AG04450 (cell line): ENCODE results near the gene DCAF15. TPM values are rescaled to one million over a fixed set of nuclear protein-coding genes. Genes with fewer than 3 reads are reported as not detected.

Experiments used
- CTCF ChIA-PET: fragments of 300-600, 350-600 bp; formaldehyde crosslinking; extraction: SDS; loops from one replicate; lab custom pipeline; 2022; ENCODE audit warnings: antibody characterized with exemption, inconsistent platforms; lab: Charles Lee
- POLR2A ChIA-PET: fragments of 350-600 bp; formaldehyde crosslinking; extraction: SDS; loops from one replicate; lab custom pipeline; 2021; ENCODE audit warnings: antibody characterized with exemption, inconsistent platforms; lab: Yijun Ruan, JAX
- DNase-seq: peaks from one replicate; pipeline ENCODE4 v3.0.0-alpha.2; 2011; ENCODE audit warnings: low read depth, low spot score
- H3K27ac ChIP-seq: one replicate; pipeline ENCODE4 v1.5.1; 2012; ENCODE audit warnings: low read depth, low read length, control low read depth
- H3K27me3 ChIP-seq: one replicate; pipeline ENCODE4 v1.6.0; 2012; ENCODE audit warnings: low read length; ENCODE audit not compliant: control insufficient read depth, insufficient read depth
- H3K4me3 ChIP-seq: 2 replicates; pipeline ENCODE4 v1.5.1; 2011; ENCODE audit warnings: mild to moderate bottlenecking, low read depth, low read length, control low read depth
- H3K9me3 ChIP-seq: 2 replicates; pipeline ENCODE4 v1.5.1; 2012; ENCODE audit warnings: low read length; ENCODE audit not compliant: control insufficient read depth, insufficient read depth
- polyA plus RNA-seq: library from polyadenylated mRNA; depleted of rRNA; stranded (reverse); fragments of >200 nt; gene quantifications from 2 replicates; pipeline ENCODE4 v1.2.3, GENCODE V29; 2011
- TF ChIP-seq, protein P1 (sequence below): IDR thresholded peaks from 2 replicates; pipeline ENCODE4 v1.5.1; 2011; ENCODE audit warnings: low read depth, low read length, control low read depth, inconsistent platforms

The DCAF15 gene
- polyA plus RNA-seq, 1 experiment, result 6.1 TPM

DNA sequence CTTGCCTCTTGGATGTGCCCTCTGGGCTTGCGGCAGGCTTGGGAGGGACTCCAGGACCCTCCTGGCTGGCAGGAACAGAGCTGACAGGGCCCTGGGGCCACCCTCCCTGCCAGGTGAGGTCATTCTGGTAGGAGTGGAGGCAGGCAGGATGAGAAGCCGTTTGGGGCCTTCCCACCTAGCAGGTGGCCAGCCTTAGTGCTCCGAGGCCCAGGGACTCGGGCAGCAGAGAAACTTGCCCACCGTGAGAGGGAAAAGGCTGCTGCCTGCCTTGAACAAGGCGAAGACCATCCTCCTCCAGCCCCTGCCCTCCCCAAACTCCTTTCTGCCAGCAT, 45.3 kb downstream of the DCAF15 start:
- no peak for DNase-seq
- CTCF ChIA-PET, result no interaction called here
- Histone ChIP-seq H3K9me3 (peaks cover 13% of the 10 kb centered on the region), H3K27ac (no peak overlapping the region), H3K27me3 (no peaks in the 10 kb centered on the region), H3K4me3 (no peak overlapping the region)
- POLR2A ChIA-PET, result no interaction called here
- TF ChIP-seq, protein P1, sequence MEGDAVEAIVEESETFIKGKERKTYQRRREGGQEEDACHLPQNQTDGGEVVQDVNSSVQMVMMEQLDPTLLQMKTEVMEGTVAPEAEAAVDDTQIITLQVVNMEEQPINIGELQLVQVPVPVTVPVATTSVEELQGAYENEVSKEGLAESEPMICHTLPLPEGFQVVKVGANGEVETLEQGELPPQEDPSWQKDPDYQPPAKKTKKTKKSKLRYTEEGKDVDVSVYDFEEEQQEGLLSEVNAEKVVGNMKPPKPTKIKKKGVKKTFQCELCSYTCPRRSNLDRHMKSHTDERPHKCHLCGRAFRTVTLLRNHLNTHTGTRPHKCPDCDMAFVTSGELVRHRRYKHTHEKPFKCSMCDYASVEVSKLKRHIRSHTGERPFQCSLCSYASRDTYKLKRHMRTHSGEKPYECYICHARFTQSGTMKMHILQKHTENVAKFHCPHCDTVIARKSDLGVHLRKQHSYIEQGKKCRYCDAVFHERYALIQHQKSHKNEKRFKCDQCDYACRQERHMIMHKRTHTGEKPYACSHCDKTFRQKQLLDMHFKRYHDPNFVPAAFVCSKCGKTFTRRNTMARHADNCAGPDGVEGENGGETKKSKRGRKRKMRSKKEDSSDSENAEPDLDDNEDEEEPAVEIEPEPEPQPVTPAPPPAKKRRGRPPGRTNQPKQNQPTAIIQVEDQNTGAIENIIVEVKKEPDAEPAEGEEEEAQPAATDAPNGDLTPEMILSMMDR, result no peak

DNA sequence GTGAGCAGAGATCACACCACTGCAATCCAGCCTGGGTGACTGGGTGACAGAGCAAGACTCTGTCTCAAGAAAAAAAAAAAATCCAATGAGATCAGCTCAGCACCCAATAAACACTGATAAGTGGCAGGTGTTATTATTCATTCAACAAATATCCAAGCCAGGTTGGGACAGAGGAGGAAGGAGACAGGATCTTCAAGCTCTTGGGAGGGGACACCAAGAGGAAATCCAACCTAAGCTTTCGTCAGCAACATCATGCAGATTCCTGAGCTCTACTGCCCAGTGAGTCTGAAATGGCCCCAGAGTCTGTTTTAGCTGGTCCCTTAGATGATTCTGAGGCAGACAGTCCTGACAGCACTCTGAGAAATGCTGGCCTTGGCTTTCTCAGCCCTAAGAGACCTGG, 46.1 kb downstream of the DCAF15 start:
- POLR2A ChIA-PET, result no interaction called here

DNA sequence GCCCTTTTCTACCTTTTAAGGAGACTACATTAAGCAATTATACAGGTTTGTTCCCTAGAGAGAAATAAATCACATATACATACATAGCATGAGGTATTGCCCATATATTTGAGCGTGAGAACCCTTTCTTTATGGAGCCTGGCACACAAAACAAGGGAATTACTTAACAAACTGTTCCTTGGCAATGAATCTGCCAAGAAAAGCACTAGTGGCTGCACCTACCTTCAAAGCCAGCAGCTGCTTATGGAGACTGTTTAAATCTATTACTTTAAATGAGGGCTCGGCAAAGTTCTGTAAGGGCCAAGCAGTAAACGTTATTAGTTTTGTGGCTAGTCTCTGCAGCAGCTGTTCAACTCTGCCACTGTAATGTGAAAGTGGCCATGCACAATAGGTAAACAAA, 46.8 kb downstream of the DCAF15 start:
- peaks cover 13% of the 10 kb centered on the region for H3K9me3 ChIP-seq

More for the DNA sequence above, 46.1 kb downstream of the DCAF15 start:
- H3K4me3 ChIP-seq, result no peak overlapping the region
- no peak for DNase-seq
- no peak overlapping the region for H3K27ac ChIP-seq
- CTCF ChIA-PET, result no interaction called here
- peaks cover 13% of the 10 kb centered on the region for H3K9me3 ChIP-seq
- H3K27me3 ChIP-seq, result no peaks in the 10 kb centered on the region
- TF ChIP-seq, protein P1, result no peak

DNA sequence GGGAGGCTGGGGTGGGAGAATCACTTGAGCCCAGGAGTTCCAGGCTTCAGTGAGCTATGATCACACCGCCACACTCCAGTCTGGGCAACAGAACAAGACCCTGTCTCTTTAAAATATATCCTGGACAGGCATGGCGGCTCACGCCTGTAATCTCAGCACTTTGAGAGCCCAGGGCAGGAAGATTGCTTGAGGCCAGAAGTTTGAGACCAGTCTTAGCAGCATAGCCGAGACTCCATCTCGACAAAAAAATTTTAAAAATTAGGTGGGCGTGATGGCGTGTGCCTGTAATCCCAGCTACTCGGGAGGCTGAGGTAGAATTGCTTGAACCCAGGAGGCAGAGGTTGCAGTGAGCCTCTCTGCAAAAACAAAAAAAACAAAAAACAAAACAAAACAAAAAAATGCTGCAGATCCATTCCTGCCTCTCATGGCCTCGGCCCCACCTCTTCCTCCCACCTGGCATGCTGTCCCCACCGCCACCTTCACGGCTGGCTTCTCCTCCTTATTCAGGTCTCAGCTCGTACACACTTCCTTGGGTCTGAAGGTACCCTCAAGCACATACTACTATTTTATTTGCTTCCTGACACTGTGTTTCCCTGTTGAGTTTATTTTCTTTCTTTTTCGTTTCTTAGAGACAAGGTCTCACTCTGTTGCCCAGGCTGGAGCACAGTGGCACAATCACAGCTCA, 48.5 kb downstream of the DCAF15 start:
- TF ChIP-seq, protein P1, result no peak
- no peak overlapping the region for H3K27ac ChIP-seq
- no peaks in the 10 kb centered on the region for H3K27me3 ChIP-seq
- POLR2A ChIA-PET, result no interaction called here
- H3K9me3 ChIP-seq, result peaks cover 13% of the 10 kb centered on the region
- H3K4me3 ChIP-seq, result no peak overlapping the region
- no peak for DNase-seq
- CTCF ChIA-PET, result no interaction called here

More for the DNA sequence above, 46.8 kb downstream of the DCAF15 start:
- DNase-seq, result no peak
- Histone ChIP-seq H3K4me3 (no peak overlapping the region), H3K27ac (no peak overlapping the region), H3K27me3 (no peaks in the 10 kb centered on the region)
- TF ChIP-seq, protein P1, result no peak
- ChIA-PET CTCF (no interaction called here), POLR2A (no interaction called here)

DNA sequence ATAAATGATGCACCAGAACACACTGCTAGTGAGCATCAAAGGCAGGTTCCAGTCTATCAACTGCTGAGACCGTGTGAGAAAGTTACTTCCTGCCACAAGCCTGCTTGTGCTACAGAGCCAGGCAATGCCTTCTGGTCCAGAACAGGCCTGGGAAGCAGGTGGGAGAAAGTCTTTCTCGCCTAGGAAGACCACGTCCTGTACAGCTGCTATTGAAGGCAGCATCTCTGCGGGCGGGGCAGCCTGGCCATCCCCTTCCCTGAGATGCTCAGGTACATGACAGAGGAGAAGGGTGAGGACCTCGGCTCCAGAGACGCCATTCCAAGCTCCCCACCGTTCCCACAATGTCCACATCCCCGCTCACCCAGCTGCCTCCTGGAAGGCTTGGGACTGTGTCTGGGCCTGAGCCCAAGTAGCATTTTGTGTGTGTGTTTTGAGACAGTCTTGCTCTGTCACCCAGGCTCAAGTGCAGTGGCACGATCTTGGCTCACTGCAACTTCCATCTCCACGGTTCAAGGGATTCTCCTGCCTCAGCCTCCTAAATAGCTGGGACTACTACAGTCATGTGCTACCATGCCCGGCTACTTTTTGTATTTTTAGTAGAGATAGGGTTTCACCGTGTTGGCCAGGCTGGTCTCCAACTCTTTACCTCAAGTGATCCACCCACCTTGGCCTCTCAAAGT, 50.4 kb downstream of the DCAF15 start:
- Histone ChIP-seq H3K4me3 (no peak overlapping the region), H3K9me3 (peaks cover 13% of the 10 kb centered on the region), H3K27me3 (no peaks in the 10 kb centered on the region), H3K27ac (no peak overlapping the region)
- POLR2A ChIA-PET, result no interaction called here
- no peak for DNase-seq
- CTCF ChIA-PET, result no interaction called here
- TF ChIP-seq, protein P1, result no peak
